Activated gamma-delta T cell treated with anti-CD3 and anti-CD28 coated beads, Interleukin-2, amount 50 U/mL, for 16 hours (primary cell): ENCODE measurements around the gene ENTPD2.
A peak's percentile ranks its signal among the peaks of the same experiment; 100 is the strongest.
"Not testable (repeated sequence)": the region's sequence is repeated elsewhere in the genome, so short reads cannot be mapped to it uniquely, and the experiment has no call there.

Experiments used
- DNase-seq: peaks from one replicate; pipeline ENCODE4 v3.0.0-alpha.2; 2020; ENCODE audit warnings: low read depth

The ENTPD2 gene

DNA sequence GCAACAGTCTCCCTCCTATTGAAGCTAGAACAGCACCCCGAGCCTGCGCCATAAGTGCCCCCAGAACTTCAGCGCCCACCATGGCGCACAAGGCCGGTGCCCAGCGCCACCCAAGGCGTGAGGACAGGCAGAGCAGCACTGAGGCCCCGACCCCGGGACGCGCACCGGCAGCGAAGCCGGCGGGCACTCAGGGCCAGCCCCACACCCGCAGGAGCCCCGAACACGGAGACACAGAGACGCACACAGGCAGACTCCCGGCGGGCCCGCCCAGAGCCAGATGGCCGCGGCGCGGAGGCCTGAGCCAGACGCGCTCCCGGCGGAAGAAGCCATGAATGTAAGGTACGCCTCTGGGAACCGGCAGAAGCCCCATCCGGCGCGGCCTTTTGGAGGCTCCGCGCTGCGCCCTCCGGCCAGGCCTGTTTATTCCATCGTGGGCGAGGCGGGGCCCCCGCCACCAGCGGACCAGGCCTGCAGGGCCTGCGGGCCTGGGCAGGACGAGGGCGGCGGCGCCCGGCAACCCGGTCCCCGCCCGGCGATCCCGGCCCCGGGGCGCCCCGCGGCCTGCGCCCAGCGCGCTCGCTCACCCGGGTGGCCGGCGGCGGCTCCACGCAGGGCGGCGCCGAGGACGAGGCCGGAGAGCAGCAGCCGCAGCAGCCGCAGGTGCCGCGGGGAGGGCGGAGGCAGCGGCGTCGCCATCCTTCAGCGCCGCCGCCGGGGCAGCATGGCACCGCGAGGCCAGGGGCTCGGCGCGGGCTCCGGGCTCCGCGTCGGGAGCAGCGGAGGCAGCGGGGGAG lies 8.4 kb downstream of the ENTPD2 start:
- DNase-seq: no peak

DNA sequence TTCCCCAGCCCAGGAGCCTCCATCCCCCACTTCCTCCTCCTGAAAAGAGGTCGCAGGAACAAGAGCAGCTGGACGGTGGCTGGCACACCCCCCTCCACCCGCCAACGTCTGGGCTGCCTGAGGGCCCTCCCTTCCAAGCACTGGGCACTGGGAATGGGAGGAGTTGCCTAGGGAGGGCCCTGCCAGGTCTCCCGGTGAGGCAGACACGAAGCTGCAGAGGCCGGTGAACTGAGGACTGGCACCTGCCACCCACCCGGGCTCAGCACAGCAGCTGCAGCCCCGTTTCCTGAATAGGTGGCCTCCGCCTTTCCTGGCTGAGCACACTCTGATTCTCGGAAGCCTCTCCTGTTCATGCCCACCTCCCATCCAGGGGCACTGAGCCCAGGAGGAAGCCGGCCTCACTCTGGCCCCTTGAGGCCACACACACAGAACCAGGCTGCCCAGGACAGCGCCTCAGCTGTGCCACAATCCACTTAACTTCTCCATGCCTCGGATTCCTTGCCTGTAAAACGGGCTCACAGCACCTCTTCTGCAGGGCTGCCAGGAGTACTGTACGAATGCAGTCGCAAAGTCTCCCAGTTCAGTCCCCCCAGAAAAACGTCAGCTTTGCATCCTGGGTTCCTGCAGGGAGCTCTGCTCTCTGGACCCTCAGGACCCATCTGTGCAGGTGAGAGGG lies 9.2 kb downstream of the ENTPD2 start:
- DNase-seq: no peak

DNA sequence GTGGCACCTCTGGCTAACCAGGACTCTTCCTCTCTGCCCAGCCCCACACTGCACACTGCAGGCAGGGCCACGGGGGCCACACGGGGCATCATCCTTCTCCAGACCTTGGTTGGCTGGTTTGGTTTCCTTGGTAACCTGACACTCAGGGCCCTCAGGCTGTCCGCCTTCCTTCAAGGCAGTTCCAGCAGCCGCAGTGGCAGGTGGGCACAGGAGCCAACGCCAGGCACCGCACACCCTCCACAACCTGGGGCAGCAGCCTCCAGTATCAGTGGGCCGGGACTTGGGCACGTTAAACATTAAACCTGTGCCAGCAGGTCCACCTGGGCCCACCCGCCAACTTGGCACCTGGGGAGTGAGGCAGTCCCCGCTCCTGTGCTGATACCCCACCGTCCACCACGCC lies 9.8 kb downstream of the ENTPD2 start:
- no peak for DNase-seq

DNA sequence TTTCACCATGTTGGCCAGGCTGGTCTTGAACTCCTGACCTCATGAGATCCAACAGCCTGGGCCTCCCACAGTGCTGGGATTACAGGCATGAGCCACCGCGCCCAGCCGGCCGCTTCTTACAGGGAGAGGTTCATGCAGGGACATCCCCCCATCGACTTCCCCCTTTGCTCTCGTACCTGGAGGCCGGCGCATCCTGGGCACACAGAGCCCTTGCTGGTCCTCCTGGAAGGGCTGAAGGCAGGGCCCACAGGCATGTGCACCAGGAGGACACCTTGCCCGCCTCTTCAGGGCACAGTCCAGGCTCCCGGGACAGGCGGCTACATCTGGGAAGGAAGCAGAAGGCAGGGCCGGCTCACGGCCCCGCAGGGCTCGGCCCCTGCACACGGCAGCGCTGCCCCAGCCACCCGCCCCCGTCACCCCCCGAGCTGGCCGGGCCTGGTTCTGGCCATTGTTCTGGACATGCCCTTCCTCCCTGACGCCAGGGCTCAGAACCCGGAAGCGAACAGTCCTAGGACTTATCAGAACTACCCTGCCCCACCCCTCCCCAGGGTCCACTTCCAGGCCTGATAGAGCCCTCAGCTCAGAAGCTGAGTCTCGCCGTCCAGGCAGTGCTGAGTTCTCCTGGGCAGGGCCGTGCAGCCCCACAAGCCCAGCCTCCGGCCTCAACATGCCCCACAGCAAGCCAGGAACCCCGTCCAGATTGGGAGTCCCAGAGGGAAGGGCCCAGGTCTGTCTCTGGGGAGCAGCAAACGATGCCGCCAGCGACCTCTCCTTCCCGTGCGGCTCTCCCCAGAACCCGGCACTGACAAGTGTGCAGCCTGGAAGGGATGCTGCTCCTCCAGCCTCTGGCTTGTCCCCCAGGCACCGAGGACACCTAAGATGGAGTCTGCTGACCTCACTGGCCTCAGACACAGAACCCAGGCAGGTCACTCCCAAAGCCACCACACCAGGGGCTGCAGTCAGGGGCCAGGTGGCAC lies 10.8 kb downstream of the ENTPD2 start:
- no peak for DNase-seq

DNA sequence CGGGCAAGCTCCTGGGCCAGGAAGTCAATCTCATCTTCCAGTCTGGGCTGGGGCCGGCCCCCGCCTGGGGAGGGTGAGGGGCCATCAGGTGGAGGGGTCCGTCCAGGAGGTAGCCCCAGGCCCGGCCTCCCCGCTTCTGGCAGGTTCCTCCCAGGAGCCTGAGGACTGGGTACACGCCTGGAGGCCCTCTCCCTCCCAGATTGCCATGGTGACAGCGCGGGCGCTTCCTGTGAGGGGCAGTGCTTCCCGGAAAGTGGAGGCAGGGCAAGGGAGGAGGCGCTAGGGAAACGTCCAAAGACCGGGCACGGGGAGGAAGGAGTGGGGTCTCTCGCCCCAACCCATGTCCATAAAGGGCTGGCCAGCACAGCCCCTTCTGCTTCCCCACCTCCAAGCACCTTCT lies 12.7 kb downstream of the ENTPD2 start:
- DNase-seq: no peak

DNA sequence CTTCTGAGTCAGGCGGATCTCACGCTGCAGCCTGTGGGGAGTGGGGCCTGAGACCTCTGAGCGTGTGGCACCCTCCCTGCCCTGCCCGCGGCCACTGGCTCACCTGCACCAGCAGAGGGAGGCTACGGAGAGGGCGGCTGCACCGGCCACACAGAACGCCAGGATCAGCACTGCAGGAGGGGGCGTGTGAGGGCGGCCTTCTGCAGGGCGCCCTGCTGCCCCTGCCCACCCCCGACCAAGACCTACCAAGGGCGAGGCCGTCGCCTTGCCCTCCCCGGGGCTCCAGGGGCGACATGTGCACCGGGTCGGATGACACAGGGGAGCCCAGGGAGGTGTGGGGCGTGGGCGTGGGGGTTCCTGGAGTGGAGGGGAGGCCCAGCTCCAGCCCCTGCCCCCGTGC lies 13.3 kb downstream of the ENTPD2 start:
- no peak for DNase-seq

DNA sequence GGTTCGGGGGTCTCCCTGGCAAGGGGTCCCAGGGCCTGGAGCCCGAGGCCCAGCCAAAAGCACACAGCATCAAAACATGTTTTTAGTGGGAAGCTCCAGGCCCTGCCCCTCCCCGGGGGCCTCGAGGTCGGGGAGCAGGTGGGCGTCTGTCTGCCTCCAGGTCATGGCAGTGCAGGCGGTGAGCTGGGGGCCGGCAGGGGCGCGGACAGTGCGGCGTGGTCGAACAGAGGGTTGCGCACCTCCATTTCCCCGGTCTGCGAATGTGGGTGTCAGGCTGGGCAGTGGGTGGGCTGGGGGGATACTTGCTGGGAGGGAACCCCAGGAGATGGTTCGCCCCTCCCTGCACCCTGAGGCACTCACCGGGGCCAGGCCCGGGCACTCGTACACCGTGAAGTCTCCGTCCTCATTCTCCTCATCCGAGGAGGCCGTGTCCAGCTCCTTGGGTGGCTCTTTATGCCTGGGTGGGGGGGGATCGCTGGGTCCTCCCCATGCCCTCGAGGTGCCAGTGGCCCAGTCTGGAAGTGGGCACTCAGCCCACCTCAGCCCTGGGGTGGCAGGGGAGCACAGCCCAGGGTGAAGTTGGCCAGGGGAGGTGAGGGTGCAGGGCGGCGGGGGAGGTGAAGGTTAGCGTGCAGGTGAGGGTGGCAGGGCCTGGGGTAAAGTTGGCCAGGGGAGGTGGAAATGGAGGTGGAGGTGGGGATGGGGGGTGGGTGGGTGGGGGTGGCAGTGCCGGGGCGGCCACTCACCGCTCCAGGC lies 14.1 kb downstream of the ENTPD2 start:
- no peak for DNase-seq

DNA sequence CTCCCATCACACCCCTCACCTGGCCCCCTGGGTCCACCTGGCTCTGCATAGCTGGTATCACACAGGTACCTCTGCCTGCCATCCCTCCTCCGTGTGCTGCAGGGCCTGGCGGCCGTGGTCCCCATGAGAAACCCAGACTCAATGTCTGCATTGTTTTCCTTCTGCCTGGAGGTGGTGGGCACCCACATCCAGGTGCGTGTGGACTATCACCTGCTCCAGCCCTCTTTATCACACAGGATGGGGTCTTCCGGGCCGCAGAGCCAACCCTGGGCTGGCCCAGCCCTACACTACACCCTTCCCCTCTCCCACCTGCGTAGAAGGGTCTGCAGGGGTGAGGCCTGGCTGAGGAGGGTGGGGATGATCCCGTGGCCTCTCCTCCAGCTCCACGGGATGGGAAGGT lies 14.9 kb downstream of the ENTPD2 start:
- no peak for DNase-seq

DNA sequence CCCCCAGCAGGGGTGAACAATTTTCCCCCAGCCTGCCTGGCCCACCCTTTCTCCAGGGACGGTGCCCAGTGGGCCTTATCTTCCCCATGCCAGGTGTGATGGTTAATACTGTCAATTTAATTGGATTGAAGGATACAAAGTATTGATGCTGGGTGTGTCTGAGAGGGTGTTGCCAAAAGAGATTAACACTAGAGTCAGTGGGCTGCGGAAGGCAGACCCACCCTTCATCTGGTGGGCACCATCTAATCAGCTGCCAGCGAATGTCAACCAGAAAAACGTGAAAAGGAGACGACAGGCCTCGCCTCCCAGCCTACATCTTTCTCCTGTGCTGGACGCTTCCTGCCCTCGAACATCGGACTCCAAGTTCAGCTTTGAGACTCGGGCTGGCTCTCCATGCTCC lies 16.4 kb downstream of the ENTPD2 start:
- no peak for DNase-seq

DNA sequence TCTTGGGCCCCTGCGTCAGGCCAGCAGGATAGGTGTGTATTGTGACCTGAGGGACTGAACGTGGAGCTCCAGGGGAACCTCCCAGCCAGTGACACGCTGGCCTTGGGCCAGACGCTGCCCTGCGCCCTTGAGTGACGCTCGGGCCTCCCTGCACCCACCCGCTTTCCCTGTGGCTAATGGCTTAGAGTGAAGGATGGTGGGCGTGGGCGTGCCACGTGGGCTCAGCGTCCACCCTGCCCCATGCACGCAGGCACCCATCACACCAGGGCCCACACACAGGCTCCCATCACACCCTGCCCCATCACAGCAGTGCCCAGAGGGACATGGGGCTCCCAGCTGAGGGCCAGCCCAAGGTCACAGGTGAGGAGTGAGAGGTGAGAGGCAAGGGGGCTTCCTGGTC lies 16.8 kb downstream of the ENTPD2 start:
- no peak for DNase-seq

DNA sequence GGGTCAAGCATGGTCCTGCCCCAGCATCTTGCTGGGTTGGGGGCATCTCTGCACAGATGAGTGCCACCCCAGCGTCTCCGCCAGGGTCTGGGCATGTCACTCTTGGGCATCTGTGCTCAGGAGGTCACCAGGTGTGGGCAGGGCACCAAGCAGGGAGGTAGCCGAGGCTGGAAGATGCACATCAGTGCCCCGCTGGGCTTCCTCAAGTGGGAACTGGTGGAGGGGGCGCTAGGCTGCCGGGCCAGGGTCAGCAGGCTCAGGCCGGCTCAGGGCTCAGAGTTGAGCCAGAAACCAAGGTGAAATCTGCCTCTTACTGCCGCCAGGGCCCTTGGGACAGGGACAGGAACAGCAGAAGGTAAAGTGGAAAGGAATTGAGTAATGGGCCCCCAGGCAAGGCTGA lies 17.9 kb downstream of the ENTPD2 start:
- DNase-seq: no peak

DNA sequence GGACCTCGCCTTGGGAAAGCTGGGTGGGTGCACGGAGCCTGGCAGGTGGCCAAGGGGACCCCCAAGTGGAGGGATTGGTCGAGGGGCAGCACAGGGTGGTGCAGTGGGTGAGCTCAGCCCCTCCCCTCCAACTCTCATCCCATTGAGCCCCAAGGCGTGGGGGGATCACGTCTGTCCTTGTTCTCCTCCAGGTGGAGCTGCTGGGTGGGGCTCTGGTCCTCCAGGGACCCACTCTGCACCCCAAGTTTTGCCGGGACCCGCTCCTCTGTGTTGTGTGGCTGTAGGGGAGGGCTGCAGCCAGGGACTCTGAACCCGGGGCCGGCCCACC lies 18.4 kb downstream of the ENTPD2 start:
- no peak for DNase-seq

DNA sequence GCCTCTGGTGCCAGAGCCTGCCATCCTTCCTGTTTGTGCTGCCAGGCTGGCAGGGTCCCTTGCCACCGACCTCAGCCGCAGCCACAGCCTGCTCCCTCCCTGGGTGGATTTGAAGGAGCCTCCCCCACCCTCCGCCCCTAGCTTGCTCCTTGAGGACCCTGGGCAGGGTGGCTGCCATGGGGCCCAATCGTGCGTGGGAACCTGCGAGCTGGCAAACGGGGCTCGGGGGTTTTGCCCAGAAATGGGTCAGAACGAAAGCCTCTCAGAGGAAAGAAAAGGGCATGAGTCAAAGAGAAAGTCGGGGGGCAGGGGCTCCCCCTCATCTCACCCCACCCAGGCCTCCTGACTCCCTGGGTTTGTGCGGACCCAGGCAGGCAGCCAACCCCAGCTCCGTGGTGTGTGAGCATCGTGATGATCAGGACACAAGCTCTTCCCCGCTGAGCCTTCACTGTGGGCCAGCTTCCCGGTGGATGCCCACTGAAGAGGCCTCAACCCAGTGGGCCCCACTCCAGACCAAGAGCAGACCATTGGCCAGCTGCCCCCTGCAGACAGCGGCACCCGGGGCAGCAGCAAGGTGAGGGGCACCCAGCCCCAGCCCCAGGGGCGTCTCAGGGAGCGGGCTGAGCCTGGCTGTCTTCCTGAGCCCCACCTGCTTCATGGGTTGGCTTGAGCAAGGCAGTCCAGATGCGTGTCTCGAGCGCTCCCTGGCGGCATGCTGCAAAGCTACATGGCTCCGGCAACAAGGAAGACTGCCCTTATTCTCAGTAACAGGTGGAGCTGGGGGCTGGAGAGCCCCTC lies 19.0 kb downstream of the ENTPD2 start:
- DNase-seq: peak; percentile 76

DNA sequence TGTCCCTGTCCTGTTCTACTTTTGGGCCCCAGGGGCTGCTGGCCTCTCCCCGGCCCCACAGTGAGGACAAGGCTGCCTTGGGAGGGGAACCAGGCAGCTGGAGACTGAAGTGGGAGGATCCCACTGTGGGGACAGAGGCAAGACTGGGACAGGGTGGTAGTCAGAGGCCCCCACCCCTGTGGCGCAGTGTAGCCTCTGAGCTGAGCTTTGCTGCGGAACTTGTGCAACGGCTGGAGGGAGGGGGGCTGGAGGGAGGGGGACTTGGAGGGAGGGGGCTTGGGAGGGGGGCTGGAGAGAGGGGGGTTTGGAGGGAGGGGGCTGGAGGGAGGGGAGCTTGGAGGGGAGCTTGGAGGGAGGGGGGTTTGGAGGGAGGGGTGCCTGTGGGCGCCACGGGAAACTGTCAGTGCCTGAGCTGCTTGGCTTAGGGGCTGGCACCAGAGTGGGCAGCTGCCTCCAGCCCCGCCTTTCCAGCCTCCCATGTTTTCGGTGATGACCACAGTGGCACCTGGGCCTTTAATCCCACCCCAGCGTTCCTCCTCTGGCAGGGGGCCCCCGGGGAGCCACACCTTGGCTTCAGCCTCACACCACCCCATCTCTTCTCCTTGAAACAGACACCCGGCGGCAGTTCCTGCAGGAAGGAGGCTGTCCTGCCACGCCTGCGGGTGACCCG lies 19.7 kb downstream of the ENTPD2 start:
- no peak for DNase-seq

DNA sequence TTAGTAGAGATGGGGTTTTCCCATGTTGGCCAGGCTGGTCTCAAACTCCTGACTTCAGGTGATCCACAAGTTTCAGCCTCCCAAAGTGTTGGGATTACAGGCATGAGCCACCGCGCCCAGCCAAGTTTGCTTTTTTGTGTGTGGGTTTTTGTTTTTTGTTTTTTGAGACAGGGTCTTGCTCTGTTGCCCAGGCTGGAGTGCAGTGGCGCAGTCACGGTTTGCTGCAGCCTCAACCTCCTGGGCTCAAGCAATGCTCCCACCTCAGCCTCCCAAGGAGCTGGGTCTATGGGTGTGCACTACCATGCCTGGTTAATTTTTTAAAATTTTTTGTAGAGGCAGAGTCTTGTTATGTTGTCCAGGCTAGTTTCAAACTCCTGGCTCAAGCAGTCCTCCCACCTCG lies 20.4 kb downstream of the ENTPD2 start:
- DNase-seq: not testable (repeated sequence)

DNA sequence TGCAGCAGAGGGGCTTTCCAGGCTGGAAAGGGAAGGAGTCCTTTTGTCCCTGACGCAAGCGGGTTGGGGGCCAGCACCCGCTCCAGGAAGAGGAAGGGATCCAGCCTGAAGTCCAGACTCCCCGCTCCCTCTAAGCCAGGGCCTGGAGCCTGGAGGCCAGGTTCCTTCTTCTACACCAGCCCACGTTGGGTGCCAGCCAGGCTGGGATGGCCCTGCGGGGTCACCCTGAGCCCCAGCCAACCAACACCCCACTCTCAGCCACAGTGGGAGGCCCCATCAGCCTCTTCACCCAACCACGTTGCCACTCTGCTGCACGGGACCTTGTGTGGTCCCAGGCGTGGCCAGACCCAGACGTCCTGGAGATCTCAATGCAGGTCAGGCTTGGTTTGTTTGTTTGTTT lies 21.0 kb downstream of the ENTPD2 start:
- no peak for DNase-seq

DNA sequence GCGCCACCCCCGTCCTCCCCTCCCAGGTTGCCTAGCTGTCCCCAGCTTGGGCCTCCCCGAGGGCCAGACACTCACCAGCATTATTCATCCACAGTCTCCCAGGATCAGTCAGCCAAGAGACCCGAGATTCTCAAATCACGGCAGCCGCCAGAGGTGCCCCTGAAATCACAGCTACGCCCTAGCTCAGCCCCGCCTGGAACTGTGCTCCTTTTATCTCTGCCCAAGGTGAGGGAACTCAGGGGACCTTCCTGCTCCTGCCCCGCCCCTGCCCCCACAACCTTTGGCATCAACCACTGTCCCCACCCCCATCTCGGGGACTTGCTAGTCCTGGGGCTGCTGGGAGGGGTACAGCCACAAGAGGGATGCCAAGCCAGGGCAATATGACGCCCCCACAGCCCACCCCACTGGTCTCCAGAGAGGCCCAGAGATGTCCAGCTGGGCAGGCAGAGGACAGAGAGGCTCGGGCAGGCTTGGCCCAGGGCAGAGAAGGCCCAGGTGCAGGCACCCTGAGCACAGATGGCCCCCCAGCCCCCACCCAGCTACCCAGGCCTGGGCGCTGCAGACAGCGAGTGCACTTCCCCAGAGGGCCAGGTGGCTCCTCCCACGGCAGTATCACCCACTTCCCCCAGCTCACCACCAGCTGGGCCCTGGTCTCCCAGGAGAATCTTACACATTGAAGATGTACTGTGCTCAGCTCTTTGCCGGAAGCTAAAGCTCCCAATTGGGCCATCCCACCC lies 21.8 kb downstream of the ENTPD2 start, which contains the start of gene FUT7:
TSS of gene FUT7 (minus strand) at position 185 of the 737 bp plus-strand sequence. CDS start at position 88, 97 bp downstream.
- DNase-seq: no peak

DNA sequence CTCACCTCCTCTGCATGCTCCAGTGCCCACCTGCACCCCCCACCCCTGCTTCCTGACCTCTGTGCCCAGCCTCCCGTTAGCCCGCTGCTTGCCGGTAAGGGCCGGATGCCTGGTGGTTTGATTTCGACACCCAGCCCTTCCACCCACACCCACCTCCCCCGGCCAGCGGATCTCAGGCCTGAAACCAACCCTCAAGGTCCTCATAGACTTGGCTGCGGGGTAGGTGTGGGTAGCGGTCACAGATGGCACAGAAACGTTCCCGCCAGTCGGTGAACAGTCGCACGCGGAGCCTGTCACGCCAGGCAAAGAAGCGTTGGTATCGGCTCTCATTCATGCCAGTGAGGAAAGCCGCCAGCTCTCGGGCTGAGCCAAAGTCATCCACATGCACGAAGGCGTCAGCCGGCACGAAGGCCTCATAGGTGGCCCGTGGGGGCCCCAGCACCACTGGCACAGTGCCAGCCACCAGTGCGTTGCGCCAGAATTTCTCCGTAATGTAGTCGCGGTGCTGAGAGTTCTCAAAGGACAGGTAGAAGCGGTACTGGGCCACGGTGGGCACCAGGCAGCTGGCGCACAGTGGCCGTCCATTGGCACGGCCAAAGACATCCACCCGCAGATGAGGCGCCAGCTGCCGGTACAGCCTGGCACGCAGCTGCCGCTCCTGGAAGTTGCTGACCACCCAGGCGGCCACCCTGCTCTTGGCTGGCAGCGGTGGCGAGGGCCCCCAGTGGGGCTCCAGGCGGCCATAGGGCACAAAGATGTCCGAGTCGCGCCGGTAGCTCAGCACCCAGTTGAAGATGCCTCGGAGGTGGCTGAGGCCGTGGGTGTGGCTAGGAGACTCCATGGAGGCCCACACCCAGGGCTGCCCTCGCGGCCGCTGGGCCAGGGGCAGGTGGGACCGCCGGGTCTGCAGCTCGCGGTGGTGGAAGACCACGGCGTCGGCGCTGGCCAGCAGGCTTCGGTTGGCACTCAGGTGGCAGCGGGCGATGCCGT lies 23.0 kb downstream of the ENTPD2 start:
- peak; percentile 33 for DNase-seq

DNA sequence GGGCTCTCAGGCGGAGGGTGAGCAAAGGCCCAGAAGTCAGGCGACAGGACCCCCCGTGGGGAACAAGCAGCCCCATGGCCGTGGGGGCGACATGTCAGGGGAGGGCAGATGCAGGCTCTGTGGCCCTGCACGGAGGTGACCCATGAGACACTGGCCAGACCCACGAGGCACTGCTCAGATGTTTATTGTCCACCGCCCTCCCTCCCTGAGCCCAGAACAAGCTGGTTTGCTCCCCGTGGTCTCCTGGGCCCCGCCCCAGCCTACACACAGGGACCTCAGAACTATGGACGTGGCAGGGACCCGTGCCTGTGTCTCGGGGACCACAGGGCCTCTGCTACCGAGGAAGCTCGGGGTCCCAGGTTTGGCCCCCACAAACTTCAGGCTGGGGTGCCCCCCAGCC lies 23.9 kb downstream of the ENTPD2 start:
- DNase-seq: no peak
